HG03439 (cell line): ENCODE data around the gene DOK1.
A peak's percentile ranks its signal among the peaks of the same experiment; 100 is the strongest.

ENCODE experiments used
- ATAC-seq: cut with Tn5 transposase; IDR thresholded peaks from one replicate; pipeline ENCODE4 v1.9.1; 2021; ENCODE audit warnings: mild to moderate bottlenecking, moderate library complexity; ENCODE audit not compliant: unreplicated experiment

DOK1 gene

DNA sequence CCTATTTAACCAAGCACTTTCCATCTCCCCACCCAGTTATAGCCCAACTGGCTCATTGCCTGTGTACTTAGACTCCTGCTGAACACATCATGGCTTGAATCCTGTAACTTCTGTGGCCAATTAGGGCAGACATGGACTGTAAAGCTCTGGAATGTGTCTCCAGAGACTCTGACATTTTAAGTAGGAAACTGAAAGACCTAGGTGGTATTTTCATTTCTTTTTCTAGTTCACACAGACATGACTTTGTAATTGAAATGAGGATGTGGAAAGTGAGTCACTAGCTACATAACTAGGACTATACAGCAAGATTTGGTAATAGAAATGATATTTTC lies 12.2 kb downstream of the DOK1 start:
- ATAC-seq: no peak

DNA sequence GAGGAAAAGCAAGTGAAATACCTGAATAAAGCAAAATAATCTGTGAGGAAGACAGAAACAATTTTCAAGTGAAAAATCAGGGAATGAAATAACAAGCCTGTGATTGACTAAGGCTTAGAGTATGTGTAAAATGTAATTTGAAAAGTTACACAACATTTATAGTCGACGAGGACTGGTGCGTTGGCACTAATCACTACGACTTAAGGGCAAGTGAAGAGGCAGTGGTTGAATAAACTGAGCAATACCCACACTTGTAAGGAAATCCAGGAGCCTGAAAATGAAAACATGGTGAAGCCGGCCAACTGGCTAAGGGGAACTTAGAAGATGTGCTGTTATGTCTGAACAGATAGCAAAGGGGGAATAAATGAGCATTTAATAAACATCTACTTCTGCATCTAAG lies 13.4 kb downstream of the DOK1 start:
- no peak for ATAC-seq

DNA sequence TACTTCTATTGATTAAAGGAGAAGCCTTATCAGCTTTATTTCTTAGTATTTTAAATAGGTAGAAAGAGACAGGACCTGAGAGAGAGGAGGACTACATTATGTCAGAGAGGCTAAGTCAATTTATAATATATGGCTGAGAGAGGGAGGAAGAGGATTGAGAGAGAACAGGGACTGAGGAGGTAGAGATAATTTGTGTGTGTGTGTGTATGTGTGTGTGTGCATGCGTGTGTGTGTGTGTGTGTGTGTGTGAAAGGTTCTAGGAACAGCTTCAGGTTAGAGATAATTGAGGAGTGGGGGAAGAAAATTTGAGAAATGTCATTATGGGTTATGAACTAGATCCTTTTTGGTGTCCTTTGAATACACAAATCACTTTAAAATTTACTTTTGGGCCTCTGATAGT lies 15.2 kb downstream of the DOK1 start:
- no peak for ATAC-seq

DNA sequence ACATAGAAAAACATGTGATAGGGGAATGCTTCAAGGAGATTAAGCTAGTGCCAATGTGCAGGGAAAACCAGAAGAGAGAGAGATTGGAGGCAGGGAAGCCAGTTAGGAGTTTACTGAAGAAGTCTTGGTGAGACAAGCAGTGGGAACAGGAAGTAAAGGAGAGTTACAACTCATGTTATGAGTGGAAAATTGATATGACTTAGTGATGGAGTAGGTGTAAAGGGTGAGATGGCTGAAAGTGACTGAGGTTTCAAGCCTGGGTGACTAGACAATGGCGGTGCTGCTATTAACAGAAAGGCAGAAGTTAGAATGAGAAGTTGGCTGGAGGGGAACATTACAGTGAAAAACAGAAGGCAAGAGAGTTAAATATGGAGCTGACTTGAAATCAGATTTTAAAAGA lies 16.5 kb downstream of the DOK1 start:
- peak; percentile 57 for ATAC-seq

DNA sequence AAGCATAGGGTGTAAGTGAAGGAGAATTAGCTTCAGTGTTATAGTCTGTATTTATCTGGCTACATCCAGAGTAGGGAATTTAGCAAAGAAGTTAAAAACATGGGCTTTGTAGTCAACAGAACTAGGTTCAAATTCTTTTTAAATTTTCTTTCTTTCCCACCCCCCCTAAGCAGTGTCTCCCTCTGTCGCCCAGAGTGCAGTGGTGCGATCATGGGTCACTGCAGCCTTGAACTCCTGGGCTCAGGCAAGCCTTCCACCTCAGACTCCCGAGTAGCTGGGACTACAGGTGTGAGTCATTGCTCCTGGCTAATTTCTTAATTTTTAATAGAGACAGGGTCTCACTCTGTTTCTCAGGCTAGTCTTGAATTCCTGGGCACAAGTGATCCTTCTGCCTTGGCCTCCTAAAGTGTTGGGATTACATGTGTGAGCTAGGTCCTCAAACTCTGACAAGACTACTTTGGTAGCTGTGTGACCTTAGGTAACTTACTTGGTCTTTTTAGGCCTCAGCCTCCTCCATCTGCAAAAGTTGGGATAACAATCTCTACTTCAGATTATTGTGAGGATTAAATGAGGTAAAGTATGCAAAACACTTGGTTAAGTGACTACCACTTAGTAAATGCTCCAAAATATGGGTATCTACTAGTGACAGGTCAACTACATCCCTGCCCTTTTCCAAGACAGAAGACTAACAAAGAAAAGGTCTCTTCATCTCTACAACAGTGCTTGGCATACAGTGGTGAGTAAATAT lies 17.8 kb downstream of the DOK1 start:
- no peak for ATAC-seq

DNA sequence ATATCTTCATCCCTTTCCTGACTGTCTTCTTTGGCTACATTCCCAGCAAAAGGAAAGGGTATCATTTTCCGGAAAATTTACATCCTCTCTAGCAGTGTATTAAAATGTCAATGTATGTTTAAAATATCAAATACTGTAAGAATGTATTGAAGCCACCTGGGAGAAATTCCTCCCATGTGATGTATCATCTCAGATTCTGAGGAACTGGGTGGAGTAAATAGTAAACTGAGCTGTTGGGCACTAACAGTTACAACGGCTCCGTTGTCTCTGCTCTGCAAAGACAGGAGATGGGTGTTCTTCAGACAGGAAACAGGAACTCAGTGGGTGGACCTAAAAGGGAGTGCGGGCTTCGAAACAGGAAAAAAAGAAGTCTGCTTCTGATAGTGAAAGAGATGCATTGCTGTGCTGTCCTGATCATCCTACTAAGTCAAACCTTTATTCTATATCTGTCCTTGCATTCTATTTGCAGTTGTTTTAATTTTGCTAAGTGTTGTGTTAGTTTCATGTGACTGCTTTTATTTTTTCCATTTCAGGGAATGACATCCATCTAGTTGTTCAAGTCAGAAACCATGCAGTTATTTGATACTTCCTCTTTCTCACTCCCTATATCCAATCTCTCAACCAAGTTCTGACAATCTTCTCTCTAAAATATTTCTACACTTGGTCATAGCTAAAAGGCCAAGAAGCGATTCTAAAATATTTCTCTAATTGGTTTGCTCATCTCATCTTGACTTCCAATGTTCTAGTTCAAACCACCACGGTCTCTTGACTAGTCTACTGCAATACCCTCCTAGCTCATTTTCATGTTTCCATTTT lies 19.4 kb downstream of the DOK1 start:
- no peak for ATAC-seq

DNA sequence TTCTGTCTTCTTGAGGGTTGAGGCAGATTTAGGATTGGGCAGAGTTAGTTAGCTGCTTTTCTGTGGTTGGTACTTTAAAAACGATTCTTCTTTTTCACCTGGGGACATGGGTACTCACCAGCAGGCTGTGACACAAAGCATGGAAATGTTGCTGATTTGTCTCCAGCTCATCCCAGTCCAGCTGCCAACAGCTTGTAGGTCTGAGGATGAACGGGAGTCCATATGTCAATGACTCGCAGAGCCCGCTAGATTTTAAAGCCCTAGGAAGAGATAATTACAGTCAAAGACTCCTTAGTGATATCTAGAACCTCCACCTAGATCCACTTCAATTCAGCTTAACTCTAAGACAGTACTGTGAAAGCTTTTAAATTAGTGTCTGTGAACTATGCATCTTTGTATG lies 20.8 kb downstream of the DOK1 start:
- no peak for ATAC-seq

DNA sequence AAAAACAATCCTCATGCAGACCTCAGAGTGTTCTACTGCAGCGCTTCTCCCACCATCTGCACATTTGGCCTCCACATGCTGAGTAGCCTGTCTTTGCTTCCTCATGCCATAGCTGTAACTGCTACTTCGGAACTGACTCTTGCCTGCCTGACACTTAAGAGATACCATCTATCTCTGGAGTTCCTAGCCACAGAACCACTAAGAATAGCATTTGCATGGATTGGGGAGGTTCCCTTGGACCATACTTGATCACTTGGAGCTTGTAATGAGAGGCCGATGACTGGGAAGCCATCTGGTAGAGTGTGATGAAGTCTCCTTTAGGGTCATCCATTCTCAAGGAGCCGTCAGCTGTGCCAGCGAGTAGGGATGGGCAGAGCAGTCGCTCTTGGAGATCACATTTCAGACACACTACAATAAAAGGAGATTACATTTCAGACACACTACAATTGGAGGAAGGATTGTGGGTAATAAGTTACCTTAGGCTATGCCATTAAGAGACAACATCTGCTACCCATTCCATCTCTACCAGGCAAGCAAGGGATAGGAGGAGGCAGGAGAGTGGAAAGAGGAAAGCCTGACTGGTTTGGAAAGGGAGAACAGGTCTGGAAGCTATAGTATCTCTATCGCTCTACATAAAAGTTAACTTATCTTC lies 21.8 kb downstream of the DOK1 start:
- ATAC-seq: no peak

DNA sequence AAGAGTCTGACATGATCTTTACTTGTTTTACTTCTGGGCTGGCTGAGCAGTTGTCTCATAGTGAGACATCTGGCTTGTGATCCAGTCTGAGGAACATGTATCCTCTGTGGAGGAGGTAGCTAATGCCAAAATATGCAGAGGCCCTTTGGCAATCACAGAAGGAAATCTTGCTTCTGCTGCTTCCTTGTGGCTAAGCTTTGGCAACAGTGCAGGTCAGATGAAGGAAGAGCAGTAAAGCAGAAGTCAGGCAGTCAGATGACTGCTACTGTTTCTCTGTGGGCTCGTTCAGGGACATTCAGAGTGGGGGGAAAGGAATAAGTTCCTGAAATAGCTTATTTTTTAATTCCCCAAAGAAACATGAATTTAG lies 22.3 kb downstream of the DOK1 start:
- no peak for ATAC-seq

DNA sequence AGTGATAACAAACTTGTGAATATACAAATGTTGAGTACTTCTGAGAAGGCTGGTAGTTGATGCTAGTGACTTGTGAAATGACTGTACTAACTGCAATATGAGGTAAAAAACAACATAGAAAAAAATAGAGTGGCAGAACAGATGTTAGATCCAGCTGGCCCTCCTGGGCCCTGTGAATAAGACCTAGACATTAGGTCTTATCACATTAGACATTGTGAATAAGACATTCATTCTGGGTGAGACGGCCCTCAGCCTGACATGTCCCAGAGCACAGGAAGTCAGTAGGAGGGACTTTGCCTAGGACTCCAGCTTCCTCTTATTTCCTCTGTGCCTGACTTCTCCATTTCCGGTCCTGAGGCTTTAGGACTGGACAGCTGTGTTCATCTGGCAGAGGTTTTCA lies 22.9 kb downstream of the DOK1 start:
- ATAC-seq: peak; percentile 40

DNA sequence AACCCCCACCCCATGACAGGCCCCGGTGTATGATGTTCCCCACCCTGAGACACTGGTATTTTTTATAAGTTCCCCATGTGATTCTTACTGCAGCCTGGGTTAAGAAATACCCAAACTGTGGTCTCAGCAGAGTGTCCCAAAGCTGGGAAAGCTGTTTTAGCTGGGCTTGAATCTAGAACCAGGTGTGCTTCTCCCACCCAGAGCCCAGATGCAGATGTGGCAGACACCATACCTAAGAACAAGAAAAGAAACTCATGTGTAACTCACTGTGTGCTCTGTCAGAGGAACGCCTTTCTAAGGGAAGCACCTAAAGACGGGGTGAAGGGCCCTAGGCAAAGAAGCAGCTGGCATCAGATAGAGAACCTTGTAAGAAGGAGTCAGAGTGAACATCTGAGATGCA lies 23.9 kb downstream of the DOK1 start:
- no peak for ATAC-seq

DNA sequence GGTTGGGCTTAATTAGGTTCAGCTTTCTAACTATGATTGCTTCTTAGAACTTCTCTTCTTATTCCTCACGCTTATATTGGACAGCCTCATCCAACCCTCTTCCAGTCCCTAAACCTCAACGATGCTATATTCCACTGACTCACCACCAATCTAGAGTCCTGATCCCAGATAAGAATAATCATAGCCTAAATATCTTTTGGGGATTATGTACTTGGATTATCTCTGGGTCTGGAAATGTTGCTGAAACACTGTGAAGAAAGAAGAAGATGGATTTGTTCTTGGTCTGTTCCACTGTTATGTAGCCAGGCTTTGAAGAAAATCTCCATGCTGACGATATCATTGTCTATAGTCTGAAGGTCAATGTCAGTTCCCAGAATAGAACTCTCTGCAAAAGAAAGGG lies 26.9 kb downstream of the DOK1 start:
- ATAC-seq: no peak

DNA sequence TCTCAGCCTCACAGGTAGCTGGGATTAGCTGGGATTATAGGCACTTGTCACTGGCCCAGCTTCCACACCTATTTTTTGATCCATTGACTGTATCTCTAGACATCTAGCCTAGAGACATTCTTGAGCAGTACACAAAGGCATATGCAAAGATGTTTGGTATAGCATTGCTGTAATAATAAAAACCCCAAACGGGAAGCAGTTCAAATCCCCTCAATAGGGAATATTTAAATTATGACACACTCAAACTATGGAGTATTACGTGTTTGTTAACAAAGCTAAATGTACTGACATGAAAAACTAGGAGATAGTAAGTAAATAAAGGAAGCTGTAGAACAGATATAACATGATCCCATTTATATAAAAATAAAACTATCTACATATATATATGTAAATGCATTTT lies 27.7 kb downstream of the DOK1 start:
- no peak for ATAC-seq

DNA sequence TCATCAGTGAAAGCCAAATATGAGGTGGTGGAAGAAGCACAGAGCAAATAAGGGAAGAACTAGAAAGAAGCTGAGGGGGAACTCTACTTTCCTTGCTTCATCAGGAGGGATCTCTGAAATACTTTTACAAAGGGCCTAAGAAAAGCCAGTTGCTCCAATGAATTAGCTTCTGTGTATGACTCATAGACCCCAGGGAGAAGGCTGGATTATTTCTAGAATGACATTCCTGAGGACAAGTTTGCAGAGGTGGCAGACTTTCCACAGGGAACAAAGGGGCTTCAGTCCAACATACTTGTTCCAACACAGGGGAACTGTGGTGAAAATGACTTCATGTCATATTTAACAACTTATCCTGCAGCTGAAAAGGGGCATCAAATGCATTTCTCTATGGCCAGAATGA lies 29.0 kb downstream of the DOK1 start:
- no peak for ATAC-seq

DNA sequence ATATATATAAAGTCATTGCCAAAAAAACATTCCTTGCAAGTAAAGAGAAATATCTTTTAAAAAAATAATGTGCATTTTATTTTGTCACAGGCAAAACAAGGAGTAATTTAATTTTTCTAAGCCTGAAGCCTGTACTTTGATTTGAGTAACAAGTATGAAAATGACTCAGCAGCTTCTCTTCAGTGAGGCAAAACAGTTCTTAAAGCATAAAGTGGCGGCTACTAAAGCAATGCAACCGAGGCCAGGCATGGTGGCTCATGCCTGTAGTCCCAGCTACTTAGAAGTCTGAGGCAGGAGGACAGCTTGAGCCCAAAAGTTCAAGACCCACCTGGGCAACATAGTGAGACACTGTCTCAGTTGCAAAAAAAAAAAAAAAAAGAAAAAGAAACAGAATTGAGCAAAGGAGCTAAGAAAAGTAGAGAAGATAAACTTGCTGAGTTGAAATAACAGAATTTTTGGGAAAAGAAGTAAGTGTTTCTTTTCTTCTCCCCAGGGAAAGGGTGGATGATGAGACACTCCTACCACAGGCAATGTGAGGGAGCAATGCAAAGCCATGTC lies 29.6 kb downstream of the DOK1 start:
- peak; percentile 65 for ATAC-seq

DNA sequence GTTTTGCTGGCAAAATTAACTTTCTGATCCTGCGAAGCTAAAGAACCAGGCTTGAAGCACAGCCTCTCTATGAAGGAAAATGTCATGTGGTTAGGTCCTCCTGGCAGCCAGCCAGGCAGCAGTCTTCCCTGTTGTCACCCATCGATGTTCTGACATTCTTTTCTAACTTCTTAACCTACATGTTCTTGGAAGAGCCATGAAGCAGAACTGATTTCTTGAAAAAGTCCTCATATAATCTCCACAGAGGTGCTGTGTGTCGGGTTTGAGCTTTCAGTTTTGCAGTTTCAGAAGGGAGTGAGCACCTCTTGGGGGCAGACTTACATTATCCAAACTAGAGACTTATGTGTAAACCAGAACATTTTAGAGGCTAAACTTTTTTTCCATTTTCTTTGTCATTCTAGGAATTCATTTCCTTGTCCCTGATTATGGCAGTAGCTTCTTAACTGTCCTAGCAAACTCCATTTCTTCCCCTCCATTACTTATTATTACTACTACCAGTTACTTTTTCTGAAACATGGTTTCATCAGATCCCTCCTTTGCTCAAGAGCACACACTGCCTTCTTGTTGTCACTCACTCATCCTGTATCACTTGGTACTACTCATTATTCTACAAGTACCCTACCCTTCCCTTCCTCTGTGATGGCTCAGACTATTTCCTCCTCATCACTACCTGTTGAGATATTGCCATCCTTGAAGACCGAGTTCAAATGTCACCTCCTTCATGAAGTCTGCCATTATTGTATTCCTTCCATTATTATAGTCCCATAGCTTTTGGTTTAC lies 31.1 kb downstream of the DOK1 start:
- no peak for ATAC-seq

DNA sequence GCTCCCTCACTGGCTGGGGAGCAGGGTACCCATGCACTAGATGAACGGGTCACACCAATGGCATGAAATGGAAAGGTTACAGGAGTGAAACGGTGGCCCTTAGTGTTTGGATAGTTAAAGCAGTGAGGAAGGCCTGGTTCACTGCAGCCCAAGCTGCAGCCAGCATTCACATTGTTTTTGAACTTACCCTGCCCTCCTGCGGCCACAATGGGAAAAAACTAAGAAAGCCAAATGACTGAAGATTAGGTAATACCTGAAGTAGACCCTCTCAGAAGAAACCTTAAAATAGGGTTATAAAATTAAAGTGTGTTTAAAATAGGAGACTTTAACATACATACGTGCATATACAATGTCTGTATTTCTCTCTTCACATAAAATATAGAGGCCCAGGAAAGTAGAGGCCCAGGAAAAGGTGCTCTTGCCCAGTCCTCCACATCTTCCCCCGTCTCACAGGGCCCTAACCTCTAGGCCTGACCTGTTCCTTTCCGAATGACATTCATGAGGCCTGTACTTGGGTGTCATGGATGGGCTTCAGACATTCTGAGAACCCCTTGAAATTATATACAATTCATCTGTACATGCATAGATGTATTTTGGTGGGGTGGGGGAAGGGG lies 33.3 kb downstream of the DOK1 start:
- peak; percentile 65 for ATAC-seq

DNA sequence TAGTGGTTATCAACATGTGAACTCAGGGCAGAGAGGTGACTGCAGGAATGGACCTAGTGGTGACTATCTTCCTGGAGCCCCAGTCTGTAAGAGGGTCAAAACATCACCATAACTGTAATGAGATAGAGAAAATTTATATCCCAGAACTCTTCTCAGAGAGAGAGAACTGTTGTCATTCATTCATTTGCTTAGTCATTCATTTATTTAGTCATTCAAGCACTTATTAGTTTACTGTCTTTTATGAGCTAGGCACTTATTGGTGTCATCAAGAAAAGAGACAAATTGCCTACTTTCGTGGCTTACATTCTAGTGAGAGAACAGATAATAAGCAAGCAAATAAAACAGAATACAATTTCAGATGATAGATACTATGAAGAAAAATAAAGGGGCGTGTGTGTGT lies 34.1 kb downstream of the DOK1 start:
- ATAC-seq: no peak

DNA sequence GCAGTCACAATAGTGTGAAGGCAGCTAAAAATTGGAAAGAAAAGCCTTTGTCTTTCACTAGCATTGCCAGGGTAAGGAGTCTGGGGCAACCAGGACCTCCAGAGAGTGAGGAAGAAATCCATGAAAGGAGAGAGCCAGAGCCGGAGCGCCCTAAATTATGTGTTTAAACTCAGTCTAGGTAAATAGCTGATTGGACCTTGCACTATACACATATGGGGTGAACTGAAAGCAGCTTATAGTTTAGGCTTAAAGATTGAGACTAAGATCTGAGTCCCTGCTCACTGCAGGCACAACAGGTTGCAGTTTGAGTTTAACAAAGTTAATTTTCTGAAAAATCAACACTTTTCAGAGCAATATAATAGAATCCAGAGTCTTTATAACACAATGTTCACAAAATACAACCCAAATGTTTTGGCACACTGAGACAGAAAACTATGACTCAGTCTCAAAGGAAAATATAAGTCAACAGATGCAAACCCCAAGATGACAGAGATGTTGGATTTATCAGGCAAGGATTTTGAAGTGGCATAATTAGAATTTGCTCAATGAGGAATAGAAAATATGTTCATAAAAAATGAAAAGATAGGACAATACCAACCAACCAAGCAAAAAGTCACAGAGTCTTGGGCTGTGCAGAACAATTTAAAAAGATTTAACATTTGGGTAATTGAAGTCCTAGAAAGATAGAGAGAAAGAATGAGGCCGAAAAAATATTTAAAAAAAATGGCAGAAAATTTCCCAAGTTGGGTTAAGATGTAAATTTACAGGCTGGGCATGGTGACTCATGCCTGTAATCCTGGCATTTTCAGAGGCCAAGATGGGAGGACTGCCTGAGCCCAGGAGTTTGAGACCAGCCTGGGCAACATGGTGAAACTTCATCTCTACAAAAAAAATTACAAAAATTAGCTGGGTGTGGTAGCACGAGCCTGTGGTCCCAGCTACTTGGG lies 39.6 kb downstream of the DOK1 start:
- ATAC-seq: no peak

DNA sequence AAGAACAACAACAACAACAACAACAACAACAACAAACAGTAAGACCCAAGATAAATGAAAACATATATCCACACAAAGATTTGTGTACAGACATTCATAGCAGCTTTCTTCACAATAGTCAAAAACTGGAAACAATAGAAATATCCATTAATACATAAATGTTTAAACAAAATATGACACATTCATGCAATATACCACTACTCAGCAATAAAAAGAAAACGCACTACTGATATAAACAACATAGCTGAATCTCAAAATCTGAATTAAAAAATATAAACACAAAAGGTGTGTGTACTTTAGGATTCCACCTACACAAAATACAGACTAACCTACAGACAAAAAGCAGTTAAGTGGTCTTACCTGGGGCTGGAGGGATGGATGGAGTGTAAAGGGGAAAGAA lies 42.1 kb downstream of the DOK1 start:
- ATAC-seq: no peak
